ENCODE measurements around the gene ENOX1.
A peak's percentile ranks its signal among the peaks of the same experiment; 100 is the strongest.
"Not testable (repeated sequence)": the region's sequence is repeated elsewhere in the genome, so short reads cannot be mapped to it uniquely, and the experiment has no call there.

The ENOX1 gene

GRCh38 chr13:43416842-43417241 is 369.9 kb downstream of the ENOX1 start:
- not testable (repeated sequence) for DNase-seq

GRCh38 chr13:43416408-43416807 is 370.4 kb downstream of the ENOX1 start:
- DNase-seq, result not testable (repeated sequence)

- DNase-seq, result not testable (repeated sequence)
Observed at GRCh38 chr13:43415903-43416391, 370.8 kb downstream of the ENOX1 start.

- DNase-seq, result no peak
Observed at GRCh38 chr13:43414111-43414510, 372.7 kb downstream of the ENOX1 start.

- DNase-seq, result no peak
Observed at GRCh38 chr13:43411741-43412140, 375.0 kb downstream of the ENOX1 start.

- DNase-seq, result no peak
Observed at GRCh38 chr13:43411211-43411610, 375.6 kb downstream of the ENOX1 start.

- peak; percentile 46 for DNase-seq
Observed at GRCh38 chr13:43408274-43408673, 378.5 kb downstream of the ENOX1 start.

- DNase-seq, result no peak
Observed at GRCh38 chr13:43407023-43407581, 379.7 kb downstream of the ENOX1 start.

GRCh38 chr13:43405457-43405856 is 381.3 kb downstream of the ENOX1 start:
- DNase-seq, result peak; percentile 73

- no peak for DNase-seq
Observed at GRCh38 chr13:43402380-43402779, 384.4 kb downstream of the ENOX1 start.

- DNase-seq, result no peak
Observed at GRCh38 chr13:43401361-43401760, 385.4 kb downstream of the ENOX1 start.

GRCh38 chr13:43397111-43397510 is 389.7 kb downstream of the ENOX1 start:
- no peak for DNase-seq

GRCh38 chr13:43391036-43391435 is 395.7 kb downstream of the ENOX1 start:
- no peak for DNase-seq

- DNase-seq, result no peak
Observed at GRCh38 chr13:43390619-43391018, 396.2 kb downstream of the ENOX1 start.

GRCh38 chr13:43389983-43390382 is 396.8 kb downstream of the ENOX1 start:
- DNase-seq, result peak; percentile 34

- DNase-seq, result no peak
Observed at GRCh38 chr13:43389573-43389972, 397.2 kb downstream of the ENOX1 start.

GRCh38 chr13:43388282-43389034 is 398.3 kb downstream of the ENOX1 start:
- peak; percentile 8 for DNase-seq

GRCh38 chr13:43387880-43388279 is 398.9 kb downstream of the ENOX1 start:
- no peak for DNase-seq

GRCh38 chr13:43383498-43384165 is 403.1 kb downstream of the ENOX1 start:
- no peak for DNase-seq

- no peak for DNase-seq
Observed at GRCh38 chr13:43379738-43380137, 407.0 kb downstream of the ENOX1 start.

- DNase-seq, result no peak
Observed at GRCh38 chr13:43377973-43378372, 408.8 kb downstream of the ENOX1 start.

GRCh38 chr13:43377149-43377548 is 409.6 kb downstream of the ENOX1 start:
- no peak for DNase-seq

GRCh38 chr13:43376596-43376995 is 410.2 kb downstream of the ENOX1 start:
- DNase-seq, result no peak
